HG02852 (cell line): ENCODE data around the gene HTR3C.
"Not testable (repeated sequence)": the region's sequence is repeated elsewhere in the genome, so short reads cannot be mapped to it uniquely, and the experiment has no call there.

Experiments used
- ATAC-seq: cut with Tn5 transposase; IDR thresholded peaks from one replicate; pipeline ENCODE4 v1.9.1; 2021; ENCODE audit warnings: mild to moderate bottlenecking, moderate library complexity; ENCODE audit not compliant: unreplicated experiment

The HTR3C gene, protein sequence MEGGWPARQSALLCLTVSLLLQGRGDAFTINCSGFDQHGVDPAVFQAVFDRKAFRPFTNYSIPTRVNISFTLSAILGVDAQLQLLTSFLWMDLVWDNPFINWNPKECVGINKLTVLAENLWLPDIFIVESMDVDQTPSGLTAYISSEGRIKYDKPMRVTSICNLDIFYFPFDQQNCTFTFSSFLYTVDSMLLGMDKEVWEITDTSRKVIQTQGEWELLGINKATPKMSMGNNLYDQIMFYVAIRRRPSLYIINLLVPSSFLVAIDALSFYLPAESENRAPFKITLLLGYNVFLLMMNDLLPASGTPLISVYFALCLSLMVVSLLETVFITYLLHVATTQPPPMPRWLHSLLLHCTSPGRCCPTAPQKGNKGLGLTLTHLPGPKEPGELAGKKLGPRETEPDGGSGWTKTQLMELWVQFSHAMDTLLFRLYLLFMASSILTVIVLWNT

DNA sequence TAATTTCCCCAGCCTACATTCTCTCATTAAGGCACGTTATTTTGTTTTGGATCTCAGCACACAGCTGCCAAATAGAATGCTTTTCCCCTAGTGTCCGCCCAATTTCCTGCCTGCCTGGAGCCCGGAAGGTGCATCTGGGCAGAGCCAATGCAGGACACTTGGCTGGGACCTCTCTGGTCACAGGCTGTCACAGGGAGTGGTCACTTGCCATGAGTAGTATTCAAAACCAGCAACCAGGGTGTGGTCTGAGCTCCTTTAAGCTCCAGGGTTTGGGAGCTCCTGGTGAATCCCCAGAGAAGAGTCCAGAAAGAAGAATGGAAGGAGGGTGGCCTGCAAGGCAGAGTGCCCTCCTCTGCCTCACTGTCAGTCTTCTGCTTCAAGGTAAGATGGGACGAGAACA, at the start of gene HTR3C:
Gene HTR3C, plus strand, starts transcription at position 281 of the 400 bp plus-strand sequence. Its CDS starts 34 bp downstream, at position 315.
- ATAC-seq, result no peak

DNA sequence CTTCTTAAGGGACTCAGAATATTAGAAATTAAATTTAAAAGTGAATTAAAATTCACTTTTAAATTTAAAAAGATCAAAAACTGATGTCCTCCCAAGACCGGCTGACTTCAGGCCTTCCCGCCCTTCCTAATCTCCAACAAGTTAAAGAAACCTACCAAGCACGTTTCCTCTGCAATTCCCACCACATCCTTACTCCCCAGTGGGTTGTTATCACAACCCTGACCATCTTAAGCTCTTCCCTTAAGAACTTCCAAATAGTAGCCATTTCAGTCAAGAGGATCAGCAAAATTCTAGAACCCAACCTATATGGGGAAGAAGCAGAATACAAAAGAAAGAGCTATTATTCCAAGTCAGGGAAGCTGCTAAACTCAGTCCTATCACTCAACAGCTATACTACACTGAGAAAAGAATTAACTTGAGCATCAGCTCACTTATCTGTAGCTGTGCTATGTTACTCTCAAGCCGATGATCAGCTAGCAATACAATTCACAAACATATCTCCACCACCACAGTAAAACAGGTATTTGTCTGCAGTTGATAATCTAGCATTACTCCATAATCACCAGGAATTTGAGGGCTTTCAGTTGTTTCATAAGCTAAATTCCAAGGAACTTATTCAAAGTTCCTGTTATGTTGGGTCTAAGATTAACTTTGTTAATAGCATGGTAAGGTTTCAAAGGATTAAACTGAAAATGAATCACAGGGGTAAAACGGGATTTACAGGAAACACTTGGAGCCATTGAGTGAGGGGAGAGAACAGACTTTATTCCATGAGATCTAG, 49.5 kb upstream of the HTR3C start:
- ATAC-seq, result no peak

- no peak for ATAC-seq
Observed at GRCh38 chr3:184004476-184004875, 48.4 kb upstream of the HTR3C start.

DNA sequence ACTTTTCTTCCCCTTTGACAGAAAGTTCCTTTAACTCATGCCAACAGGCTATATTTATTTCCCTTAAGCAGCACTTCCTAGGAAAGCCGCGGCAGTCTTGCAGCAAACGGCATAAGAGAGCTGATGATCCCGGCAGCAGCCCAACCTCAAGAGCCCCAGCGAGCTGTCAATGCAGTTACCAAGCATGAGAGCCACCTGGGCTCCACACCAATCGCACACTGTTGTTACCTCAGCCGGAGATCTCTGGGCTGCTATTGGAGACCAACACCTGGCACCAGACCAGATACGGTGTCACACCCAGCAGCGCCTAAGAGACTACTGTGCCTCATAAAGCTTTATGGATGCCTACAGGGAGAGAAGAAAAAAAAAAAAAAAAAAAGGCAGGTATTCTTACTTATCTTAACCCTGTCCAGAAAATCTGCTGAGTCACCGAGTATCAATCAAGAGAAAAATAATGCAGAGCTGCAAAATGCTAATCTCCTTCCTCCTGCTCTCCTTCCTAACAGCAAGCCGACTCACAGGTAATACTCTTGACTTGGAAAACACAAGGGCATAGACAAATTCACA, 46.8 kb upstream of the HTR3C start:
- ATAC-seq, result peak; percentile 75

- ATAC-seq, result not testable (repeated sequence)
Observed at GRCh38 chr3:184007143-184007813, 45.6 kb upstream of the HTR3C start.

GRCh38 chr3:184008161-184008560, 44.7 kb upstream of the HTR3C start:
- ATAC-seq, result no peak

- ATAC-seq, result no peak
Observed at GRCh38 chr3:184011230-184011876, 41.5 kb upstream of the HTR3C start.

DNA sequence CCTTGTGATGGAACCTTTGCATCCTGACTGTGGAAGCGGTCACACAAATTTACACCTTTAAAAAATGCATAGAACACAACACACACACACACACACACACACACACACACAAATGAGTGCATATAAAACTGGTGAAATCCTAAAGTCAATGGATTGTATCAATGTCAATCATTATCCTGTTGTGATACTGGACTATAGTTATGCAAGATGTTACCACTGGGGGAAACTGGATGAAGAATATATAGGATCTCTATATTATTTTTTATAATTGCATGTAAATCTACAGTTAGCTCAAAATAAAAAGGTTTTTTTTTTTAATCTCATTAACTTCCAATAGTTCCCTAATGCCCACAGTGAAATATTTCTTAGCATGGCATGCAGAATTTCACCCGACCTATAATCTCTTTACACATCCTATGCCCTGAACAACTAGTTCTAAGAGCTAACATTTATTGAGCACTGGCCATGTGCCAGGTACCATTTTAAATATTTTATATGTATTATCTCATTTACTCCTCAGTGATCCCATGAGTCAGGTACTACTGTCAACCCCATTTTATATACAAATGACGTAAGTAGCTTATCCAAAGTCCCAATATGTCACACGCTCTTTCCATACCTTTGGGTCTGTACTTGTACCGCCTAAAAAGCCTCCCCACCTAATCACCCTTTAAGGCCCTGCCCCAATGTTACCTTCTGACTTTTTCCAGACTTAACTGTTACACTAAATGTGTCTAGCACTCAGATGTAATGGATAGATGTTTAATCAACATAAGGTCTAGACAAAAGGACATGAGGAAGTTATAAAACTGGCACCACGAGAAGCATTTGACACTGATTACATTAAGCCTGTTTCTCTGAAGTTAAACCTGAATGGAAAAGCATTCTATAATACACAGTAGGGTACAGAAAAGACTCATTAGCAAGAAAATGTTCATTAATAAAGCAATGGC, 40.6 kb upstream of the HTR3C start:
- ATAC-seq, result no peak

DNA sequence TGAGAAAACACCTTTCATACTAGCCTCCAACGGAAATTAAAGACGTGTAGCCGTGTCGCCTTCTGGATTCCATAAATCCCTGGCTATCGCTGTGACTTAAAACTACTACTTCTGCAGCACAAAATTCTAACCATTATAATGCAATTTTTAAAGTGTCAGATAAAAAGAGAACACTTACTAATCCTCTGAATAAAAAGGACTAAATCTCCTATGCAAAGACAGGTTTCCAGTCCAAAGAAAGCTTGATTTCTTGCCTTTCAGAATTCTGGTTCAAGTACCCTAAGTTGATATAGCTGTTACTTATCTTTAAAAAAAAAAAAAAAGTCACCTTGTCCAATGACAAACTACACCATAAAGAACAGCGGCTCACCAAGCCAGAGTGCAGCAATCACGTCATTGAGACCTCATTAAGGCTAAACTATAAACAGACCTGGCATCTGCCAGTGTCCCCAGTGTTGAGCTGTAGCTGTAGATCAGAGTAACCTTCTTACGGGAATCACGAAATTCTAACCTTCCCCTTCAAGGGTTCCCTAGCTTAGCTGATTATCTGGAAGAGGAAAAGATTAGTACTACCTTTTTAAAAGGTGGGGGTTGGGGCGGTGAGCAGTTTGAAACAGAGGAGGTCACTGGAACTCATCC, 37.3 kb upstream of the HTR3C start:
- no peak for ATAC-seq

GRCh38 chr3:184016169-184016570, 36.7 kb upstream of the HTR3C start:
- no peak for ATAC-seq

DNA sequence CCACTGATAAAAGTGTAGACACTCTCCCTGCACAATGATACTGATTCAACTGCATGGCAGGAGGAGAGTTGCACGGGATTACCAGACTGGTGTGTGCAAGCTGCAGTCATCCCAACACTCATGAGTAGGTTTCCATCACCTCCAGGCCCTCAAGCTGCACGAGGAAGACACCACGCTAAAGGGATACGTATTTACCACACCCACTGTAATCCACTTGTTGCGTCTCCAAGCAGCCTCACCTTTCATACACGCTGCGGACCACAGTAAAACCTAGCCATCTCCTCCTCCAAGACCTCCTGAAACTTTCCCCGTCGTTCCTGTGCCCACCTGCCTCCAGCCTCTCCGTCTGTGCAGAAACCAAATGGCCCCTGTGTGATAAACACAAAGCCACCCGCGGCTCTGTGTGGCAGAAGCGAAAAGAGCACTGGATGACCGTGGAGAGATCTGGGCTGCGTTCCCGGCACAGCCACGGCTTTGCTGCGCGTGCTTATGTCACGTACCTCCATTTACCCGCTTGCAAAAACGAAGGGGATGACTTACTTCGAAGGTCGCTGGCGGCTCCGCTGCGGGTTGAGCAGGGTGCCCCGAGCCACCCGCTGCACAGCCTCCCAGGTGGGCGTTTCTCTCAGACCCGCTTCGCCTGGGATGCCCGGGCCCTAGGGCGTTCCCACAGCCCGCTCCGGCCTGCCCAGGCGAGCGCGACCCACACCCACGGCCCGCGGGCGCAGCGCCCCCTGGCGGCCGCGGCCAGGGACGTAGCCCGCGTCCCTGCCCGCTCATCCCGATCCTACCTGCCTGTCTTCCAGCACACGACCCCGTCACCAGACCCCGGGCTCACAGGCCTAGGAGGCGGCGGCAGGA, 35.8 kb upstream of the HTR3C start:
- ATAC-seq, result peak; percentile 71

DNA sequence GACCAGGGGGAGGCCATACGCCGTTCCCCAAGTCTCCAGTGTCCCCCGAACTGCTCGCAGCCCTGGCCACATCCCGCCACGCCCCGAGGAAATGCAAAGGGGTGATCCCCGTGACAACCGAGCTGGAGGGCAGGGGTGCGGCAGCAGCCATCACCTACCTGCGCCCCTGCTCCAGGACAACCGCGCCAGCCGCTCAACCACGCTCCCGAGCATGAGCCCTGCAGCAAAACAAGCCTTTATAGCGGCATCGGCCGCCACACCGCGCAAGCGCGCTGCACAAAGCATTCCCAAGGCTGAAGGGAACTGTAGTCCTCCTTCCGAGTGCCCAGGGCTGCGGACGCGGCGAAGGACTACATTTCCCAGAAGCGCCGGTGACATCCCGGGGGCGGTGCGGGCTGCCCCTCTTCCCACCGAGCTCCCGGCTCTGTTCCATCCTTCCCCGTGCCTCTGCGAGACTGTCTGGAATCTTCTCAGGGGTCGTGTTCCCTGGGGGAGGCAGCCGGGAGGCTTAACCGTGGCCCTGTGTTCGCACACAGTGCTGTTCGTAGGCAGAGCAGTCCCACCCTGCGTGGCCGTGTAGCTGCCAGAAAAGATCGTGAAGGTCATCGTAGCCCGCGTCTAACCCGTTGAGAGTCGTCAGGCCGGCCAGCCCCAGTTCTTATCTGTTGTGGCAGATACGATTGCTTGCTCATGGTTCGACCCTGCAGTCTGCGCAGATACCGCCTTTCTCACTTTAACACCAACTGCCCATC, 35.0 kb upstream of the HTR3C start, which contains the start of gene ABCC5:
Gene ABCC5, minus strand, starts transcription at position 213 of the 752 bp plus-strand sequence. CDS start 3,492 bp downstream, outside the sequence.
- peak; percentile 98 for ATAC-seq

DNA sequence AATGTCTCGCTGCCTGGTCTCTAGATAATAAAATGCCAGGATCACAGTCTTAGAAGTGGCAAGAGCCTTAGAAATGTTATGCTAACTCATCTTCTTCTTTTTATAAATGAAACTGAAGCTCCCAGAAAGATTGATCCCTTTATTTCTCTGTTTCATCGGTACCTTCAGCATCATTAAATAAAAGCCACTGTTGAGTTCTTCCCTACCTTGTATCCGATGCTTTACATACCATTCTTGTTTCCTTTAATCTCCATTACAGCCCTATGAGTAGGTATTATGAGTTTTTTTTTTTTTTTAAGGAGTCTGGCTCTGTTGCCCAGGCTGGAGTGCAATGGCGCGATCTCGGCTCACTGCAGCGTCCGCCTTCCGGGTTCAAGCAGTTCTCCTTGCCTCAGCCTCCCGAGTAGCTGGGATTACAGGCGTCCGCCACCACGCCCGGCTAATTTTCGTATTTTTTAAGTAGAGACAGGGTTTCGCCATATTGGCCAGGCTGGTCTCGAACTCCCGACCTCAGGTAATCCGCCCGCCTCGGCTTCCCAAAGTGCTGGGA, 34.3 kb upstream of the HTR3C start:
- no peak for ATAC-seq

- ATAC-seq, result no peak
Observed at GRCh38 chr3:184022323-184022722, 30.5 kb upstream of the HTR3C start.

DNA sequence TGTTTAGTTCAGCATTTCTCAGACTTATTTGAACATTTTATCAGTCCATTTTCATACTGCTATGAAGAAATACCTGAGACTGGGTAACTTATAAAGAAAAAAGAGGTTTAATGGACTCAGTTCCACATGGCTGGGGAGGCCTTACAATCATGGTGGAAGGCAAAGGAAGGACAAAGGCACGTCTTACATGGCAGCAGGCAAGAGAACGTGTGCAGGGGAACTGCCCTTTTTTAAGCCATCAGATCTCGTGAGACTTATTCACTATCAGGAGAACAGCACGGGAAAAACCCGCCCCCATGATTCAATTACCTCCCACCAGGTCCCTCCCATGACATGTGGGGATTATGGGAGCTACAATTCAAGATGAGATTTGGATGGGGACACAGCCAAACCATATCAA, 27.6 kb upstream of the HTR3C start:
- not testable (repeated sequence) for ATAC-seq

GRCh38 chr3:184028275-184028890, 24.5 kb upstream of the HTR3C start:
- not testable (repeated sequence) for ATAC-seq
